Common myeloid progenitor, CD34-positive (primary cell): ENCODE results near the gene PHF12.

ENCODE experiments used
- CTCF ChIA-PET: fragments of 350-600 bp; sonication (Branson Sonifier 250); formaldehyde crosslinking; loops from one replicate; lab custom pipeline; 2021; ENCODE audit warnings: antibody characterized with exemption; lab: Charles Lee
- POLR2A ChIA-PET: fragments of 350-600 bp; sonication (Branson Sonifier 250); formaldehyde crosslinking; loops from one replicate; lab custom pipeline; 2021; ENCODE audit warnings: antibody characterized with exemption; lab: Charles Lee
- DNase-seq, 3 donors: peaks; one replicate each; pipeline versions ENCODE4 v3.0.0 to v3.0.0-alpha.2; 2013
- H3K27ac ChIP-seq, 2 experiments: 1 replicate in 1 of 2; 2 replicates in 1 of 2; pipeline ENCODE4 v1.7.0; 2013; ENCODE audit warnings: inconsistent platforms in 2 of 2, low read length in 2 of 2, mild to moderate bottlenecking in 2 of 2, low read depth in 1 of 2, moderate library complexity in 1 of 2; ENCODE audit not compliant: severe bottlenecking in 2 of 2, insufficient read depth in 1 of 2, poor library complexity in 1 of 2
- H3K27me3 ChIP-seq, 5 experiments: replicated peaks in 2 of 5; 1 replicate in 3 of 5; 2 replicates in 2 of 5; pipeline versions ENCODE4 v1.6.1 to v1.7.0; 2013; ENCODE audit warnings: low read length in 4 of 5, mild to moderate bottlenecking in 2 of 5, moderate library complexity in 2 of 5, inconsistent platforms in 1 of 5; ENCODE audit not compliant: insufficient read depth in 5 of 5, control insufficient read depth in 4 of 5
- H3K36me3 ChIP-seq, 4 experiments: 1 replicate in 2 of 4; 2 replicates in 2 of 4; pipeline versions ENCODE4 v1.6.1 to v1.7.0; 2013; ENCODE audit warnings: low read length in 3 of 4, control low read depth in 1 of 4, mild to moderate bottlenecking in 1 of 4; ENCODE audit not compliant: control insufficient read depth in 4 of 4, insufficient read depth in 4 of 4
- H3K4me1 ChIP-seq, 4 experiments: 1 replicate in 3 of 4; 2 replicates in 1 of 4; pipeline versions ENCODE4 v1.6.1 to v1.7.1; 2013; ENCODE audit warnings: low read length in 3 of 4, mild to moderate bottlenecking in 3 of 4, control low read depth in 1 of 4, inconsistent platforms in 1 of 4, moderate library complexity in 1 of 4; ENCODE audit not compliant: control insufficient read depth in 4 of 4, insufficient read depth in 4 of 4; ENCODE audit errors: control extremely low read depth in 1 of 4
- H3K4me3 ChIP-seq, 7 experiments: 1 replicate in 4 of 7; 2 replicates in 3 of 7; pipeline versions ENCODE4 v1.5.1 to v1.7.0; 2013; ENCODE audit warnings: mild to moderate bottlenecking in 7 of 7, low read length in 6 of 7, moderate library complexity in 6 of 7, inconsistent platforms in 2 of 7, low read depth in 2 of 7, control low read depth in 1 of 7; ENCODE audit not compliant: insufficient read depth in 4 of 7, control insufficient read depth in 1 of 7; ENCODE audit errors: extremely low read depth in 1 of 7
- H3K9me3 ChIP-seq, 5 experiments: 1 replicate in 4 of 5; 2 replicates in 1 of 5; pipeline versions ENCODE4 v1.6.1 to v1.7.1; 2013; ENCODE audit warnings: low read length in 4 of 5, mild to moderate bottlenecking in 2 of 5, inconsistent platforms in 1 of 5, low read depth in 1 of 5, moderate library complexity in 1 of 5; ENCODE audit not compliant: control insufficient read depth in 4 of 5, insufficient read depth in 2 of 5; ENCODE audit errors: control extremely low read depth in 1 of 5
- WGBS: methylation state at CpG from one replicate; pipeline ENCODE4 v1.1.5; 2013; ENCODE audit not compliant: insufficient coverage; 5-methylcytosine and 5-hydroxymethylcytosine counted together

The PHF12 gene

DNA sequence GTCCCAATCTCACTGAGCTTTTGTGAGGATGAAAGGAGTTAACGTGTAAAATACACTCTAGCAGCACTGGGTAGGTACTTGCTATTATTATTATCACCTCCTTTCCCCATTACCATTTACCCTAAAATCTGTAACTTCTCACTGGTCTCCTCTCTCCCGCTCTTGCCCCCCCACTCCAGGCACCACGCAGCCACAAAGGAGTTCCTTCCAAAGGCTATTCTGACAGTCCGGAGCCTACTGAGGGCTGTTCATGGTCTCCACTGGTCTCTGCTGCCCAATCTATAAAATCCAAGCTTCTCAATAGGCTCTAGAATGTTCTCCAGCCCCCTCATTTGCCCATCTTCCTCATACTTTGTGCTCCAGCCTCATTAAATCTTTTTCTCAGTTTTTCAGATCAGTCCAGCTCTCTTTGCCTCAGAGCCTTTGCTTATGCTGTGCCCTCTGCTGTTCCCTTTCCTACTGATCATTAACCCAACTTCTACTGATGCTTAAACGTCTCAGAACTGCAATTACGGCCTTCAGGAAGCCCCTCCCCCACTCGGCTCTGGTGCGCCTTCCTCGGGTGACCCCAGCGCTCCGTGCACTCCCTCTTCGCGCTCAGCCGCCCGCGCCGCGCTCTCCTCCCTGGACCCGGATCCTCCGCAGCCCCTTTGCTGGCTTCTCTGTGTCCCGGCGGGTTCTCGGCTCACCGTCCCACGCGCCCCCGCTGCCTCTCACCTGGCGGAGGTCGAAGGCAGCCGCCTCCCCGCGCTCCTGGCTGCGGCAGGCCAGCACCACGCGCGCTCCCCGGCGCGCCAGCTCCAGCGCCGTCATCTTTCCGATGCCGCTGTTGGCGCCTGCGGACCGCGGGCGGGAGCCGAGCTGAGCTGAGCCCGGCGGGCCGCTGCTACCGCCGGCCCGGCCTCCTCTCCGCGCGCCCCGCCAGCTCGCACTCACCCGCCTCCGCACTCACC, 49.2 kb downstream of the PHF12 start:
- under 1% methylated on average over 60 of the region's 62 CpGs for WGBS
- H3K27me3 ChIP-seq: no peaks in the 10 kb centered on the region
- H3K9me3 ChIP-seq: no peaks in the 10 kb centered on the region
- H3K27ac ChIP-seq: peak overlapping the region; percentile 21 to 77
- H3K36me3 ChIP-seq: peaks cover 2 to 32% (median 19%) of the 10 kb centered on the region in 4 experiments
- ChIA-PET CTCF (interaction anchor here (0.9 to 17.7 kb wide), 20 partner anchors 9 to 191 kb away, joined by 3 to 216 read pairs (median 5); partner anchors contain the start of genes PROCA1 and TLCD1), POLR2A (interaction anchor here (0.5 to 1.3 kb wide), 3 partner anchors 47 to 599 kb away, joined by 3 to 6 read pairs (median 5); partner anchors contain the start of gene PHF12)
- H3K4me3 ChIP-seq: peak overlapping the region; percentile 62 to 79 (median 75)
- peak in 1 of 3 donors; percentile 60 for DNase-seq
- peaks cover 0 to 36% (median 28%) of the 10 kb centered on the region in 4 experiments for H3K4me1 ChIP-seq

DNA sequence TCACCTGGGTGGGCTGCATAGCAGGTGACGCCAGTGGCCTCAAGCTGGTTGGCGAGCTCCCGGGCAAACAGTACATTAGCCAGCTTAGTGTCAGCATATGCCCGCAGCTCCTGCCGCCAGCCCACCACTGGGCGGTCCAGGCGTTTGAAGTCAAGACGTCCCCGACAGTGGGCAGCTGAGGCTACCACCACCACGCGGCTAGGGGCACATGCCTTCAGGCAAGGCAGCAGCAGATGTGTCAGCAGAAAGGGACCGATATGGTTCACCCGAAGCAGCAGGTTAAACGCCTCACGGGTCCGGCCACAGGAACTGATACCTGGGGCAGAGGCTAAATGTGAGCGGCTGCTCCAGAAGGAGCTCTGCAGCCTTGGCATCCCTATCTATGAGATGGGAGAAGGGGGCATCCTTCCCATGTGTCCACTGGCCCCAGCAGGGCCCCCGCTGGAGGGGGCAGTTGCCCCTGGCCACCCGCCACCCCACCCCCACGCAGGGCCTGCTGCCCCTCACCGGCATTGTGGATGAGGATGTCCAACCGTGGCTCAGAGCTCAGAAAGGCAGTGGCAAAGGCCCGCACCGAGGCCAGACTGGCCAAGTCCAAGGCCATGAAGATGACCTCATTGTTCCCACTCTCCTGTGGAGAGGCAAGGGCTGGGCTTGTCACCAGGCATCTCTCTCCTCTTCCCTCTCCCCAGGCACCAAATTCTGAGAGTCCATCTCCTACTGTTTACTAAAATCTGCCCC, 50.2 kb downstream of the PHF12 start:
- peaks cover 0 to 22% (median 9%) of the 10 kb centered on the region in 4 experiments for H3K36me3 ChIP-seq
- H3K4me3 ChIP-seq: peak overlapping the region in 4 of 7 experiments; percentile 62 to 75 (median 74)
- peaks cover 7 to 45% (median 35%) of the 10 kb centered on the region in 4 experiments for H3K4me1 ChIP-seq
- H3K9me3 ChIP-seq: no peaks in the 10 kb centered on the region
- H3K27ac ChIP-seq: peak overlapping the region in 1 of 2 experiments; percentile 77
- WGBS: 93% methylated on average over 23 of the region's 24 CpGs
- CTCF ChIA-PET: interaction anchor here (1.0 to 6.7 kb wide), 10 partner anchors 8 to 190 kb away, joined by 3 to 29 read pairs (median 5); partner anchors contain the start of genes PROCA1 and TLCD1
- DNase-seq: no peak
- POLR2A ChIA-PET: interaction anchor here (0.5 kb wide), 1 partner anchor 97 kb away, joined by 4 read pairs; no protein-coding TSS in a partner anchor
- H3K27me3 ChIP-seq: no peaks in the 10 kb centered on the region

DNA sequence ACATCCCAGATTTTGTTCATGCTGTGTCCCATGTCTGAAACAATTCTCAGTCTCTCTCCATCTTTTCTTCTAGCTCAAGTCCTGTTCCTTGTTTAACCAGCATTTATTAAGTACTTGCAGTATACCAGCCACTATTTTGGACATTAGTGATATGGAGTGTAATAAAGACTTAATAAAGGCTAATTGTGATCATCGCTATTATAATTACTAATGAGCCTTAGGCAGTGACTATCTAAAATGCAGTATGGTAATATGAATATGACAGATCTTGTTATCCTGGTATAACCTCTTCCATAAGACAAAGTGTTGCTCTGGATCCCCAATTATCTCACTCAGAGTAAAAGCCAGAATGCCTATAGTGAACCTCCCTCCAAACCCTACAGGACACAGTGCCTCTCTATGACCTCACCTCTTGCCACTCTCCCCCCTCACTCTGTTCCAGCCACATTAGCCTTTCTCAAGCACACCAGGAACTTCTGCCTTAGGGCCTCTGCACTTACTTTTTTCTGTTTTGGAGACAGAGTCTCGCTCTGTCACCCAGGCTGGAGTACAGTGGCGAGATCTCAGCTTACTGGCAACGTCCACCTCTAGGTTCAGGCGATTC, 52.0 kb downstream of the PHF12 start:
- Histone ChIP-seq H3K9me3 (no peaks in the 10 kb centered on the region), H3K36me3 (peaks cover 0 to 8% (median 6%) of the 10 kb centered on the region in 4 experiments), H3K4me1 (peaks cover 16 to 51% (median 43%) of the 10 kb centered on the region in 4 experiments), H3K4me3 (no peak overlapping the region), H3K27me3 (no peaks in the 10 kb centered on the region), H3K27ac (no peak overlapping the region)
- ChIA-PET CTCF (interaction anchor here (0.7 to 6.7 kb wide), 9 partner anchors 8 to 225 kb away, joined by 3 to 29 read pairs (median 6); no protein-coding TSS in a partner anchor), POLR2A (no interaction called here)
- DNase-seq: no peak
- WGBS: 97% methylated on average over 4 of the region's 5 CpGs

GRCh38 chr17:28898527-28898955, 52.8 kb downstream of the PHF12 start:
- Histone ChIP-seq H3K36me3 (peaks cover 0 to 10% (median 7%) of the 10 kb centered on the region in 4 experiments), H3K27ac (peak overlapping the region in 1 of 2 experiments; percentile 30), H3K9me3 (no peaks in the 10 kb centered on the region), H3K4me1 (peaks cover 16 to 57% (median 49%) of the 10 kb centered on the region in 4 experiments), H3K27me3 (no peaks in the 10 kb centered on the region), H3K4me3 (peak overlapping the region in 2 of 7 experiments; percentile 80 to 90)
- ChIA-PET POLR2A (interaction anchor here (0.6 to 1.0 kb wide), 2 partner anchors 51 to 165 kb away, joined by 3 to 4 read pairs; no protein-coding TSS in a partner anchor), CTCF (interaction anchor here (0.7 to 6.7 kb wide), 18 partner anchors 9 to 225 kb away, joined by 3 to 29 read pairs (median 4); partner anchors contain the start of genes FAM222B and TLCD1)
- WGBS: 89% methylated on average over 12 of the region's 12 CpGs
- DNase-seq: no peak

DNA sequence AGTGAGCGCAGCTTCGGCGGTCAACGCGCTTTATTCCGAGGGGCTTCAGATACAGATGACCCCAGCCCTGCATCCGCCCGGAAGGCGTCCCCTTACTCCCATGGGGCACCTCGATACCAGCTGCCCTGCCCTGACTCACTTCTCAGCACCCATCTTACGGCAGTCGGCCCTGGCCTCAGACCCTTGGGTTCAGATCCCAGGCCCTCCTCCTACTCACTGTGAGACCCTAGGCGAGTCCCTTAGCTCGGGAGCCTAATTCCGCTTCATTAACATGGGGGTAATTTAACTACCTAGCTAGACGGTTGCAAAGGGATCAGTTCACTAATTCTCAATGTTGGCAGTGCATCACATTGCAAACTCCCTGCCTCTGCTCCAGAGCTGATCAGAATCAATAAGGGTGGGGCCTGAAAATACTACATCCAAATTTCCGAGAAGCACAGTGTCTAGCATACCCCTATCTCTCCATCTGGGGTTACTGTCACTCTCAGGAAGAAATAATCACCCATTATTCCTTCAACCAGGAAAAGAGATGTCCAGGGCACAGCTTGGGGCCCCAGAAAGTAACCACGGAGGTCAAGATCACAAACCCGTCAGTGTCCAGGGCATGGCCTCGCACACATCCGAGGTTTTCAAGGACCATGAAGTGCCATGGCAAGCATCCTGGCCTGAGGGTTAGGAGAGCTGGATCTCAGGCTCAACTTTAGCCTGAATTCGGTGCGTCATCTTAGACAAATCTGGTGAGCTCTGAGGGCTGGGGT, 53.4 kb downstream of the PHF12 start:
- Histone ChIP-seq H3K27ac (peak overlapping the region; percentile 58 to 86), H3K4me3 (peak overlapping the region; percentile 75 to 90 (median 85)), H3K27me3 (no peaks in the 10 kb centered on the region), H3K9me3 (no peaks in the 10 kb centered on the region), H3K4me1 (peaks cover 20 to 56% (median 51%) of the 10 kb centered on the region in 4 experiments), H3K36me3 (peaks cover 0 to 10% (median 7%) of the 10 kb centered on the region in 4 experiments)
- DNase-seq: peak in 1 of 3 donors; percentile 43
- ChIA-PET POLR2A (interaction anchor here (0.6 to 1.0 kb wide), 4 partner anchors 52 to 164 kb away, joined by 3 to 4 read pairs (median 3); partner anchors contain the start of gene PHF12), CTCF (interaction anchor here (0.7 to 6.7 kb wide), 18 partner anchors 9 to 171 kb away, joined by 3 to 29 read pairs (median 5); partner anchors contain the start of genes FAM222B and TLCD1)
- WGBS: 16% methylated on average over 22 of the region's 23 CpGs
